HuH-7.5 (cell line): ENCODE results near the gene ANKRD24.
A peak's percentile ranks its signal among the peaks of the same experiment; 100 is the strongest.
"Not testable (repeated sequence)": the region's sequence is repeated elsewhere in the genome, so short reads cannot be mapped to it uniquely, and the experiment has no call there.

ENCODE experiments used
- DNase-seq: peaks from one replicate; pipeline ENCODE4 v3.0.0; 2011; ENCODE audit warnings: low spot score

The ANKRD24 gene

DNA sequence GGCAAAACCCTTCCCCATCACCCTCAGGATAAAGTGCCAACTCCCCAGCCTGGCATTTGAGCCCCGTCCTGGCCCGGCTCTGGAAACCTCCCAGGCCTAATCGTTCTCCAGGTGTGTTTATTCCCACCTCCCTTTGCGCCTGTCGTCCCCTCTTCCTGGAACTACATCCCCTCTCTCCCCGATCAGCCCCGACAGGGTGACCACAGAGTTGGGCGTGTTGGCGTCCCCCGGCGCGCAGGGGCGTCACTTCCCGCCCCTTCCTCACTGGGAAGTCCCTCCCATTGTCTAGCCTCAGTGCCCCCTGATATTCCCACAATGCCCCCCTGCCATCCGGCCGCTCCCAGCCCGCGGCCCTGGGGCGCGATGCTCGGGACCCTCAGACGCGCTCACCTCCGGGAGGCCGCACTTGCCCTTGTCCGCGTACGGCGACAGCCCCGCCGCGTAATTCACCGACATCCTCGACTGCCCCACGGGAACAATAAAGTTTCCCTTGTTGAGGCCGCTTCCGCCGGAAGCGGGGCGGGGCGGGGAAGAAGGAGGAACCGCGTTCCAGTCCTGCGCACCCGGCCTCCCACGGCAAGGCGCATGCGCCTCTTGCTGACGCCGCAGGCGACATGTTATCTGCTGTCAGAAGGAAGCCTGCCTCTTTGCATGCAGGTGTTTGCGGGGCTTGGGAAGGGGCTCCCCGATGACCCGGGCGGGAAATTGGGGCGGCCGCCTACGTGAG is at the start of gene ANKRD24, which contains the start of gene SIRT6:
Gene ANKRD24 (plus strand): TSS at position 606 of the 727 bp plus-strand sequence. CDS start 3,737 bp downstream, outside the sequence.
Gene SIRT6 (minus strand): TSS at position 480 of the 727 bp plus-strand sequence. CDS start 24 bp downstream, at position 456.
- DNase-seq, result peak; percentile 99

DNA sequence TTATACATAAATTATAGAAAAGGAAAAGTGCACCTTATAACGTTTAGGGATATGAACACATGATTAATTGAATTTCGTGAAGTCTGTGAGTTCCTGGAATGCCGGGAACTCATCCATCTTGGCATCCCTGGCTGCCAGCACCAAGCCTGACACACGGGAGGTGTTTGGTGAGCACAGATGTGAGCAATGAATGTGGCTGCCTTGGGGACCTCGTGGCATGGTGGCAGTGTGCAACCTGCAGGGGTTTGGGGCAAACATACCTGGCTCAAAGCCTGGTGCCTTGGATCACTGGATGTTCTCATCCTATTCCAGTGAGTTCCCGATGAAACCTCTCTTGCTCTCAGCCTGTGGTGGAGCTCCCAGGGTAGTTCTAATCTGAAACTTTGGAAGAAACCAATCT is 48.1 kb upstream of the ANKRD24 start:
- DNase-seq, result no peak

DNA sequence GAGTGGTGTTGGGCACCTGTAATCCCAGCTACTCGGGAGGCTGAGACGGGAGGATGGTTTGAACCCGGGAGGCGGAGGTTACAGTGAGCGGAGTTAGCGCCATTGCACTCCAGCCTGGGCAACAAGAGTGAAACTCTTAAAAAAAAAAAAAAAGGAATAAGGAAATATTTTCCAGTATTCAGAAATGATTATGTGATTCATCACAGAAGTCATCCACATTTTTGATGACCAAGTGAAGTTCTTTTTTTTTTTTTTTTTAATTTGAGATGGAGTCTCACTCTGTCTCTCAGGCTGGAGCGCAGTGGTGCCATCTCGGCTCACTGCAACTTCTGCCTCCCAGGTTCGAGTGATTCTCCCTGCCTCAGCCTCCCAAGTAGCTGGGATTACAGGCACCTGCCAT is 47.1 kb upstream of the ANKRD24 start:
- DNase-seq, result not testable (repeated sequence)

DNA sequence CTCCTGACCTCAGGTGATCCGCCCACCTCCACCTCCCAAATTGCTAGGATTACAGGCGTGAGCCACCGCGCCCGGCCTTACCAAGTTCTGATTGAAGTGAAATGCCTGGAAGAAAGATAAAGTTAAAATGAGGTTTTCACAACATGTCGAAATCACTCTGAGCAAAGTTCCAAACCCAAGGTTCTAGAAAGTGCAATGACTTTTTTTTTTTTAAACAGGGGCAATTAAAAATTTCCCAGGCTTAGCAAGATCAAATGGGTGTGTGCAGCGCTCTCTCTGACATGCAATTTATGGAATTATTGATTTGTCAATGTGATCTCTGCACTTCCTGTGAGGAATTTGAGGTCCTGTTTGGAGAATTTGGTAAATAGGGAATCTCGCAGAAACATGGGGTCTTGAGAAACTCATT is 45.8 kb upstream of the ANKRD24 start:
- no peak for DNase-seq

DNA sequence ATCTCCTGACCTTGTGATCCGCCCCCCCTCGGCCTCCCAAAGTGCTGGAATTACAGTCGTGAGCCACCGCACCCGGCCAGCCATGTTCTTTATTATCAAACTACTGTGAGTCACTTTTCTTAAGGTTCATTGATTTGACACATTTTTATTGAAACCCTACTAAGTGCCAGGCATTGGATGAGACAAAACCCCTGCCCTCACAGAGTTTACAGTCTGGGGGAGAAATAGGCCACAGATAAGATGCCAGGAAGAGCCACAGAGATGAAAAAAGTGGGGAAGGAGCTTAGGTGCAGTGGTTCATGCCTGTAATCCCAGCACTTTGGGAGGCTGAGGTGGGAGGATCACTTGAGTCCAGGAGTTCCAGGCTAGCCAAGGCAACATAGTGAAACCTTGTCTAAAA is 44.0 kb upstream of the ANKRD24 start:
- no peak for DNase-seq

DNA sequence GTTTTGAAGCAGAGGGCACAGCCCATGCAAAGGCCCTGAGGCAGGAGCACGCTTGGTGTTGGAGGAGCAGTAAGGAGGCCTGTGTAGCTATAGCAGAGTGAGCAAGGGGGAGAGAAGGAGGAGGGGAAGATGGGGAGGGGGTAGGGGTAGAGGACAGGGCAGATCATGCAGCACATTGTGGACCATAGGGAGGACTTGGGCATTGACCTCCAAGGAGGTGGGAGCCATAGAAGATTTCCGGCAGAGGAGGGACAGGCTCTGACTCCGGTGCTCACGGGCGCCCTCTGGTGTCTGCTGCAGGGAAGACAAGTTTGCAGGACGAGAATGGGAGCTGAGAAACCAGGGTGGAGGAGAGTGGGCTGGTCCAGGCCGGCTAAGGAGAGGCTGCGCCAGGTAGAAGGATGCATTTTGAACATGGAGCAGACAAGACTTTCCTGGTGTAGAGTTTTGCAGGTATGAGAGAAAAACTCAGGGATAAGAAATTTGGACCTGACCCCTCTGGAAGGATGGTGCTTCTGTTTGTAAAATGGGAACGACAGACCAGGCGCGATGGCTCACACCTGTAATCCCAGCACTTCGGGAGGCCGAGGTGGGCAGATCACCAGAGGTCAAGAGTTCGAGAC is 42.8 kb upstream of the ANKRD24 start:
- DNase-seq, result peak; percentile 65

DNA sequence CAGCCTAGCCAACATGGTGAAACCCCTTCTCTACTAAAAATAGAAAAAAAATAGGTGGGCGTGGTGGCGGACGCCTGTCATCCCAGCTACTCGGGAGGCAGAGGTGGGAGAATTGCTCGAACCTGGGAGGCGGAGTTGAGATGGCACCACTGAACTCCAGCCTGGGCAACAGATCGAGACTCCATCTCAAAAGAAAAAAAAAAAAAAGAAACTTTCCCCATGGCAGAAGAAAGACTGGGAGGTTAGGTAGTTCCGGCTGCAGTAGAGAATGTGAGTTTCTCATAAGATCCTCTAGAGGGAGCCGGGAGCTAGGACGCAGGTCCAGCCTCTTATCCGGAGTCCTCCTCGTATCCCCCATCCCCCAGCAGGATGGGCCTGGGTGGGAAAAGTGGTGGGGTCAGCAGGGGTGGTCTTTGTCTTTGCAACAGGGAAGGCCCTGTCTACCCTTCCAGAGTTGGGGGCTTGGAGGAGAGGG is 42.2 kb upstream of the ANKRD24 start:
- DNase-seq, result peak; percentile 84

DNA sequence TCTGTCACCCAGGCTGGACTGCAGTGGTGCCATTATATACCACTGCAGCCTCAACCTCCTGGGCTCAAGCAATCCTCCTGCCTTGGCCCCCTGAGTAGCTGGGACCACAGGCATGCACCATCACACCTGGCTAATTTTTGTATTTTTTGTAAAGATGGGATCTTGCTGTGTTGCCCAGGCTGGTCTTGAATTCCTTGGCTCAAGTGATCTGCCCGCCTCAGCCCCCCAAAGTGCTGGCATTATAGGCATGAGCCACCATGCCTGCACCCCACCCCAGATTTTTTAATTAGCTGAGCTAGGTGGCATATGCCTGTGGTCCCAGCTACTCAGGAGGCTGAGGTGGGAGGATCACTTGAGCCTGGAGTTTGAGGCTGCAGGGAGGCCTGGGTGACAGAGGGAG is 39.6 kb upstream of the ANKRD24 start:
- DNase-seq, result not testable (repeated sequence)

DNA sequence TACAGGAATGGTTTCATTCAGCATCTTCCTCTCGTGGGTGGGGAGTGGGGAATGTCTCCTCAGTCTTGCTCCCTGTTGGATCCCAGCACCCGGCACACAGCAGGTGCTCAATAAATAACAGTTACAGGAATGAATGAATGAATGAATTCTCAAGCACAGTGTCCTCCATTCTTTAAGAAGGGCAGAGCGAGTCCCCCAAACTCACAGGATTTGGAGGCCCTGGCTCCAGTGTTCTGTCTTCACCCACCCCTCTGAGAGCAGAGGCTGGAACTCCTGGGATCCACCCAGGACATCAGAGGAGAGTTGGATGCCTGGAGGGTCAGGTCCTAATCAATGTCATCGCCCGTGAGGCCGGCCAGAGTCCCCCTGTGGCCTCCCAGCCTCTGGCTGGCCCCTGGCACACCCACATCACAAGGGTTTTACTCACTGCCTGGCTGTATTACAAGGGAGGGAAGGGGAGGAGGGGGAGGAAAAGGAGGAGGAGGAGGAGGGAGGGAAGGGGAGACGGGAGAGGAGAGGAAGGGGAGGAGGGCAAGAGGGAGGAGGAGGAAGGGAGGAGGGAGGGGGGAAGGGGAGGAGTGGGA is 37.7 kb upstream of the ANKRD24 start:
- DNase-seq, result no peak

DNA sequence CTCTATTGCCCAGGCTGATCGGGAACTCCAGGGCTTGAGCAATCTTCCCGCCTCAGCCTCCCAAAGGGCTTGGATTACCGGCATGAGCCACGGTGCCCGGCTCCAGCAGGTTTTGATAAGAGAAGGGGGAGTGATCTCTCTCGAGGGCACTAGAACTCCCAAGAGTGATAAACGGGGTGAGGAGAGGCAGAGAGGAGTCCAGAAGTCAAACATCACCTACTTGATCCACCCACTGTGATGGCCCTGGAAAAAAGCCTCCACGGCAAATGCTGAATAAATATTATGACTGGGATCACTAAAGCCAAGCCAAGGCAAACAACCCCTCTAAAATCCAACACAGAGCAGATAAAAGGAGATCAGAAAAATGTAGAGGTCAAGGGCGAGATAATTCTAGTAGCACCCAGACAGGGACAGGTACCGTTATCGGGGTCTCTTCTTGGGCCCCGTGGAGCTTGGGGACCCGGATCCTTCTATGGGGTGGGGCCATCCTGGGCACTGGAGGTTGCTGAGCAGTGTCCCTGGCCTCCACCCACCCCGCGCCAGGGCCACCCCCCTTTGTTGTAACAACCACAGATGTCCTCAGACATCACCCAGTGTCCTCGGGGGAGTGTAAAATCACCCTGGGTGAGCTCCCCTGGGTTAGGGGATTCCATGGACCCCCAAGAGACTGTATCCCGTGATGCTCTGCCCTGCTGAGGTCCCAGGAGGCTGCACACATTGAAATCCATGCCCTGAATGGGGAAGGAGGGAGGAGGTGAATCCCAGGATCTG is 32.8 kb upstream of the ANKRD24 start:
- DNase-seq, result no peak

DNA sequence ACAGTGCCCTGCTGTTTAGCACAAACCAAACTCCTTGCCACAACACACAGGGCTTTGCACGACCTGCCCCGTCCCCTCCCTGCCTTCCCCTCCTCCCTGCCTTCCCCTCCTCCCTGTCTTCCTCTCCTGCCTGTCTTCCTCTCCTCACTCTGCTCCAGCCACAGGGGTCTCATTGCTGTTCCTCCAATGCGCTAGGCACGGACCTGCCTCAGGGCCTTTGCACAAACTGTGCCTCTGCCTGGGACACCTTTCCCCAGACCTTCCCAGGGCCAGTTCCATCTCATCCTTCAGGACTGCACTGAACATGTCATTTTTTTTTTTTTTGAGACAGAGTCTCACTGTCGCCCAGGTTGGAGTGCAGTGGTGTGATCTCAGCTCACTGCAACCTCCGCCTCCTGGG is 30.9 kb upstream of the ANKRD24 start:
- DNase-seq, result no peak

DNA sequence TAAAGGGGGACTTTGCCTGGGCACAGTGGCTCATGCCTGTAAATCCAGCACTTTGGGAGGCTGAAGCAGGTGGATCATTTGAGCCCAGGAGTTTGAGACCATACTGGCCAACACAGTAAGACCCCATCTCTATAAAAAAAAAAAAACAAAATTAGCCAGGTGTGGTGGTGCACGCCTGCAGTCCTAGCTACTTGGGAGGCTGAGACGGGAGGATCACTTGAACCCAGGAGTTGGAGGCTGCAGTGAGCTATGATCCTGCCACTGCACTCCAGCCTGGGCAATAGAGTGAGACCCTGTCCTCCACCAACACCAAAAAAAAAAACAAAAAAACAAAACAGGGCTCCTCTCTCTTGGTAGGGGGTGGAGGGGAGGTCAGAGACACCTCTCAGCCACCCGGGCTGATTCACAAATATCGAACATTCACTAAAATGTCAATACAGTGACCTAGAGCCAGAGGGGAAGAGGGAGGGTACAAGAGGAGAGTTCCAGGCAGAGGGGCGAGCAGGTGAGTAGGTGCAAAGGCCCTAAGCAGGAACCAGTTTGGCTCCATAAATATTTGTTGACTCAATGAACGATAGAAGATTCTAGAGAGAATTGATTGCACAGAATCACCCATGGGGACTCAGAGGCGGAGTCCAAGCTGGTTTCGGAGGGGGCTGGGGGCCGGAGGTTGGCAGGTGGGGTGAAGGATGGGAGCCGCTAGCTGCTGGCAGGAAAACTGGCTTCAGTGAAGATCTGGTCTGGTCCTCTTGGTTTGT is 30.1 kb upstream of the ANKRD24 start:
- DNase-seq, result no peak

DNA sequence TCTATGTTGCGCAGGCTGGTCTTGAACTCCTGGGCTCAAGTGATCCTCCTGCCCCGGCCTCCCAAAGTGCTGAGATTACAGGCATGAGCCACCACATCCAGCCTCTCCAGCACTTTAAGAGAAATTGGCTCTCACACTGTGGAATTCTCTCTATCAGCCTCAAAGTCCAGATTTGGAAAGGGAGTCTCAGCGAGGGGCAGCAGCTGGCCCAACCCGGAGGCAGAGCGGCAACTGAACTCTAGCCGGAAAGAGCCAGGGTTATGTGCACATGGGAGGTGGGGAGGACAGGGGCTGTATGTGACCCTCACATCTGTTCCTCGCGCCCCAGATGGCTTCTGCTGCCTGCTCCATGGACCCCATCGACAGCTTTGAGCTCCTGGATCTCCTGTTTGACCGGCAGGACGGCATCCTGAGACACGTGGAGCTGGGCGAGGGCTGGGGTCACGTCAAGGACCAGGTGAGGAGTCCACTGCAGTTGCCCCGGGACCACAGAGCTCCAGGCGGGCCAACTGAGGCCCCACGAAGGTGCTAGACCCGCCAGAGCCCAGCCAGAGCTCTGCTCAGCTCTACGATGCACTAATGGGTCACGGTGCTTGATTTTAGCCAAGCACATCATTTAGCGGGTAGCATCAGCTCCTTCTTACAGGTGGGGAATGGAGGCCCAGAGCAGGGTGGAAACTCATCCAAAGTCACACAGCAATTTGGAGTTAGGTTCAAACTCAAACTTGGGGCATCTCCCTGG is 27.7 kb upstream of the ANKRD24 start:
- DNase-seq, result no peak

DNA sequence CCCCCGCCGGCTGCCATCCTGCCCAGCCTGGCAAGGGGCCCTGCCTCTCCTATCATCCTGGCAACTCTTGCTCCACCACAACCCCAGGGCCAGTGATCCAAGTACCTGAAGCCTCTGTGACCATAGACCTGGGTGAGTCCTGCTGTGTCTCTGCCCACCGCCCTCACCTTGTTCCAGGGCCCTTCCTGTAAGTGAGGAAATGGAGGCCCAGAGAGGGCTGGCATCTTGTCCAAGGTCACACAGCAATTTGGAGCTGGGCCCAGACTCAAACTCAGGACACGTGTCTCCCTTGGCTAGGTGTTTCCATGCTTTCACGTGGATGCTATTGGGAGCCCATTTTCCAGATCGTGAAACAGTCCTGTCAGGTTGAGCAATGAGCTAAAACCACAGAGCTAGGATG is 25.3 kb upstream of the ANKRD24 start:
- no peak for DNase-seq

DNA sequence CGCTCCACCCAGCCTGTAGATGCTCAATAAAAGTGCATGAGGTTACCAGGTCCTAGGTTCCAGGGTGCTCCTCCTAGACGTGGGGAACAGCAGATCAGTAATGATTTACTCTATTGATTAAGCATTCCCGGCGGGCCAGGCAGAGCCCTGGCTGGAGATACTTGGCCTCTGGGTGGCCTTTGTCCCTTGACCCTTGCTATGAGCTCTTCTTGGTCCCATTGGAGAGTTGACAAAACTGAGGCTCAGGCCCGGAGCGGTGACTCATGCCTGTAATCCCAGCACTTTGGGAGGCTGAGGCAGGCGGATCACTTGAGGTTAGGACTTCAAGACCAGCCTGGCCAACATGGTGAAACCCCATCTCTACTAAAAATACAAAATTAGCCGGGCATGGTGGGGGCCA is 24.5 kb upstream of the ANKRD24 start:
- DNase-seq, result not testable (repeated sequence)

DNA sequence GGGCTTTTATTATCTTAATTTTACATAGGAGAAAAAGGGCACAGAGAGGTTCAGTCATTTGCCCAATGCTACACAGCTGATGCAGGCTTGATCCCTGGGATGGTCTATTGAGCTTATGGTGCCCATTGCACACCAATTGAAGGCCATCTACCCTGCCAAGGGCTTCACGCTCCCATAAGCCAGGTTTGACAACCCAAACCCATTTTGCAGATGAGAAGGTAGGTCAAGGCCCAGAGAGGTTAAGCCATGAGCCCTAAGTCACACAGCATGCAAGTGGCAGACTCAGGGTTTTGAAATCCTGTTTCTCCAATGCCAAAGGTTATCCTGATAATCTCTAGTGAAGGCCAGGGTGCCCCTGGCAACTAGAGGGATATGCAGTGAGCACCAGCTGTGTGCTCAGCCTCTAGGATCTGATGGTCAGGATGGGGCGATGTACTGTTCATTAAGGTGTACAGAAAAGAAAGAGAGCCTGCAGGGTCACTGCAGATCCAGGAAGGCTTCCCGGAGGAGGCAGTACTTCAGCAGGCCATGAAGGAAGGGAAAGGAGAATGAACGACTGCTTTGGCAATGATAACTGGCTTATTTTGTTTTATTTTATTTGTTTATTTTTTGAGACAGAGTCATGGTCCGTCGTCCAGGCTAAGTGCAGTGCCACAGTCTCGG is 20.9 kb upstream of the ANKRD24 start:
- DNase-seq, result no peak

DNA sequence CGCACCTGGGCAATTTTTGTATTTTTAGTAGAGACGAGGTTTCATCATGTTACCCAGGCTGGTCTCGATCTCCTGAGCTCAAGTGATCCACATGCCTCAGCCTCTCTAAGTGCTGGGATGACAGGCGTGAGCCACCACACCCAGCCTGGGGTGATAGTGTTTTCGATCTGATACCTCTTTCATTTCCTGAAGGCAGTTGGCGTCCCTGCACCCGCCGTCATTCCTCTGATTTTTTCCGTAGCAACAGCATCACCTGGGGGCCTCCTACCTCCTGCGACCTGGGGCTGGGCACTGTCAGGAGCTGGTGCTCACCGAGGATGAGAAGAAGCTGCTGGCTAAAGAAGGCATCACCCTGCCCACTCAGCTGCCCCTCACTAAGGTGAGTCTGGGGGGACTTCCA is 18.2 kb upstream of the ANKRD24 start:
- DNase-seq, result no peak

DNA sequence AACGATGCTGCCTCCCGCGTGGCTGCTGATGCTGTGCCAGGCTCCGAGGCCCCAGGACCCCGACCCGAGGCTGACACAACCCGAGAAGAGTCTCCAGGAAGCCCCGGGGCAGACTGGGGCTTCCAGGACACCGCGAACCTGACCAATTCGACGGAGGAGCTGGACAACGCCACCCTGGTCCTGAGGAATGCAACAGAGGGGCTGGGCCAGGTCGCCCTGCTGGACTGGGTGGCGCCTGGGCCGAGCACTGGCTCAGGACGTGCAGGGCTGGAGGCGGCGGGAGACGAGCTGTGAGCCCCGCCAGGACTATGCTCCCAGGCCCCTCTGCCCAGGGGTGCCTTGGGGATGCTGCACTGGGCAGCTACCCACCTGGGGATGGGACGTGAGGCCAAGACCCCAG is 10.8 kb upstream of the ANKRD24 start:
- DNase-seq, result no peak

DNA sequence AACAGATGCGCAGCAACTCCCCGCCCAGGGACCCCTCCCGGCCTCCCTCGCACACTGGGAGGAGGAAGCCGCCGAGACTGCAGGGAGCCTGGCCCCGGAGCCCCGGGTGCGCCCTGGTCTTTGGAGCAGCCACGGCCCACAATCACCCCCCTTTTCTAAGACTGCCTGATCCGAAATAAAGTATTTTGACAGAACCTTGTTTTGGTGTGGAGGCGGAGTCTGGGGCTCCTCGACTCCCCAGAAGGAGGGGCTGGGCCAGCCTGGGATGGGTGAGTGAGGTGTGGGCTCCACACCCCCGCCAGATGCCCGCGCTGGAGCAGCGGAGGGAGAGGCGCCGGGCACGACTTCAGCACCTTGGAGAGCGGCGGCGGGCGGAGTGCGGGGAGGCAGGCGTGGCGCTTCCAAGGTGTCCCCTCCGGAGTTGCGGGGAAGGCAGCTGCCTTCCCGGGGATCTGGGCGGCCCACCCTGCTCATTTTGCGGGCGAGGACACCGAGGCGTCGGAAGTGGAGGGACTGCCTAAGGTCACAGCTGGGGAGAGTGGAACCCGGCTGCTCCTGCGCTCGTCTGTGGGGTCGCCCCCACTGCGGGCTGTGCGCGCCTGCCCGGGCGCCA is 9.5 kb upstream of the ANKRD24 start:
- no peak for DNase-seq
